ENCODE measurements around the gene BCL2. TPM values are rescaled to one million over a fixed set of nuclear protein-coding genes. Genes with fewer than 3 reads are reported as not detected.
A peak's percentile ranks its signal among the peaks of the same experiment; 100 is the strongest.

BCL2 gene
- total RNA-seq, 2 experiments from 2014 or later: 62.8 to 67.3 TPM

DNA sequence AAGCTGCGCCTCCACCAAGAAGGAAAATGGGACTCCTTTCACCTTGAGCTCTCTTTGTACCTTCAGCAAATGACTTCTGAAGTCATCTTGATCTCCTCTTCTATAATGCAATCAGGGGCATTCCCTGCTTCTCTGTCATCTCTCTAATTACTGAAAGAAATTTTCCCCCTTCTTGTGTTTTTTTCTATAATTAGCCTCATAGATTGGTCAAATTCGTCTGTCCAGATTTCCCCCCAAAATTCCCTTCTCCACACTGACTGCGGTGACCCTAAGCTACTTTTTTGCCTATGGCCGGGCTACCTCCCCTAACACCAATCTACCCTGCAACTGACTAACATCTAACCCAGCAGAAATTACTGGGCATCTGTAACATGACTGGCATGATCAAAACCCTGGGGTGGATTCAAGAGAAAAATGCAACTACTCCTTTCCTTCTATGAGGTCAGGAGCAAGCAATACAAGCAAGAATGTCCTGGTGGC is 168.6 kb downstream of the BCL2 start:
- Mint-ChIP-seq H3K36me3 (peaks cover 43% of the 10 kb centered on the region), H3K9me3 (no peaks in the 10 kb centered on the region), H3K27me3 (no peaks in the 10 kb centered on the region), H3K4me1 (peaks cover 72% of the 10 kb centered on the region), H3K27ac (peak overlapping the region; percentile 72), H3K4me3 (peak overlapping the region; percentile 3)
- DNase-seq: no peak

DNA sequence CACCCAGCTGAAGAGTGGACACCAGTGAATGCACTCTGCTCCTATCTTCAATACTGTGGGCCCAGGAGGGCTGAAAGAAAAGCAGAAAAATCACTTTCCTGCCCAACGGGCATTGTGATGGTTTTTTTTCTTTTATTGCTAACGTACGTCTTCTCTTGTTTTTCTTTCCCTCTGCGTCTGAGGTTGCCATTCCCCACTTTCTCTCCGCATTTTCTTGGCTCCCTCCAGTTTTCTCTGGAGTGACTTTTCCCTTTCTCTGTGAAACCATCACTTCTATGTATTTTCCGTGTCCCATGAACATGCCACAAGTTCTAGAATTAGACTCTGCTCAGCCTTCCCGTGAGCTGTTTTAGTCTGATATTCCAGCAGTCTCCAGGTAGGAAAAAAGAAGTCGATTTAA is 169.2 kb downstream of the BCL2 start:
- no peaks in the 10 kb centered on the region for H3K9me3 Mint-ChIP-seq

DNA sequence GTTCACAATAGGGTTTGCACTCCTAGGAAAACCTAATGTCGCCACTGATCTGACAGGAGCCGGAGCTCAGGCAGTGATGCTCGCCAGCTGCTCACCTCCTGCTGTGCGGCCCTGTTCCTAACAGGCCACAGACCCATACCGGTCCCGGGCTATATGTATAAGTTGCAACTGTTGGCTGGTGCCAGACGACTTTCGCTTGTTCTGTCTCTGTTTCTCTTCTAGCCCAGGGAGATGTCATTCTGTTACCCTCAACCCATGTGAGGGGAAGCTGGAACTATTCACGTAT is 170.3 kb downstream of the BCL2 start:
- H3K27me3 Mint-ChIP-seq: no peaks in the 10 kb centered on the region
- no peak overlapping the region for H3K4me3 Mint-ChIP-seq
- no peak overlapping the region for H3K27ac Mint-ChIP-seq
- DNase-seq: no peak
- H3K9me3 Mint-ChIP-seq: no peaks in the 10 kb centered on the region
- H3K4me1 Mint-ChIP-seq: peaks cover 58% of the 10 kb centered on the region
- peaks cover 28% of the 10 kb centered on the region for H3K36me3 Mint-ChIP-seq

More for the DNA sequence above, 169.2 kb downstream of the BCL2 start:
- Mint-ChIP-seq H3K27me3 (no peaks in the 10 kb centered on the region), H3K4me3 (no peak overlapping the region), H3K36me3 (peaks cover 39% of the 10 kb centered on the region), H3K27ac (peak overlapping the region; percentile 25), H3K4me1 (peaks cover 65% of the 10 kb centered on the region)
- DNase-seq: no peak

DNA sequence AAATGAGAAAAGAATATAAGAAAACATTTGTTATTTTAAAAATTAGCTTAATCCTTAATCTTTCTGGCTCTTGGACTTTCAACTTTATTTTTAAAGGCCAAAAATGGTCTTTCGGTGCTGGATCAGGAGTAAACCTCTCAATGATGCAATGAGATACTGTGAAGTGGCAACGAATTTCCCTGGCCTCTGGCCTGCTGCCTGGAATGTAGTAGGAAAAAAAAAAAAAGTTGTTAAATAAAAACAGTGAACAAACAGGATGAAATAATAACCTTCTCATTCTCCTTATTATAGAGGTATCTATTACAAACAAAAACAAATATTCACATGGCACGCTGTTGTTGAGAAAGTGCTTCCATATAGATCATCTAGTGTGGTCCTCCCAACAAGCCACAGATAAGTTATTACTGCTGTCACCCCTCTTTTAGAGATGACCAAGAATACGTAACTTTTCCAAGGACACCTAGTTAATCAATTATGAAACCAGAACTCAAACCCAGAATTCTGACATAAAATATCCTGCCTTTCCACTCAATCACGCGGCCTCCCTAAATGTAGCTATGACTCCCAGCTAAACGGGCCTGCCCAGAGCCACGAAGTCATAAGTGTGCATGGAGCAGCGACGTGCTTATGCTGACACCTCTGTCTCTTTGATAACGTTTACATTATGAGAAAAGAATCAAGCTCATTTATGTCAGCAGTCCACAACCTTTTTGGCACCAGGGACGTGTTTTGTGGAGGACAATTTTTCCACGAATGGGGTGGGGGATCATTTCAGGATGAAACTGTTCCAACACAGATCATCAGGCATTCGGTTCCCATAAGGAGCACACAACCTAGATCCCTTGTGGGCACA is 170.9 kb downstream of the BCL2 start:
- peaks cover 57% of the 10 kb centered on the region for H3K4me1 Mint-ChIP-seq
- no peak overlapping the region for H3K27ac Mint-ChIP-seq
- no peaks in the 10 kb centered on the region for H3K9me3 Mint-ChIP-seq
- H3K27me3 Mint-ChIP-seq: no peaks in the 10 kb centered on the region
- H3K36me3 Mint-ChIP-seq: peaks cover 24% of the 10 kb centered on the region
- no peak overlapping the region for H3K4me3 Mint-ChIP-seq
- DNase-seq: no peak

DNA sequence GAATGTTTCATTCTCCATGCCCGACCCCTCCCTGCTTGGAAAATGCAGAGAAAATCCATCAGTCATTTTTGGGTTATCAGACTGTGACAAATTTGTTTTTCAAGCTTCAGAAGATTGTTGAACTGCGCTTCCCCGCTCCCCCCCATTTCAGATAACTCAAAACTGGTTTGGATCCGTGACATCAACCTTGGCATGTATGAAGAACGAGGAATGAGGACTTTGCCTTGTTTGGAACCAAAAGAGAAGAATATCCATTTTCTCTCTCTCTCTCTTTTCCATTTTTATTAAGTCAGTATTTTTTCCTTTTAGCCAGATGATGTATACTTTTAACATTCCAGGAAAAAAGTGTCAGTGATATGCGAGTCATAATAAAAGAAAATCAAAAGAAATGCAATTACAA is 171.6 kb downstream of the BCL2 start:
- DNase-seq: no peak
- Mint-ChIP-seq H3K27me3 (no peaks in the 10 kb centered on the region), H3K4me1 (peaks cover 55% of the 10 kb centered on the region), H3K27ac (no peak overlapping the region), H3K9me3 (no peaks in the 10 kb centered on the region), H3K4me3 (no peak overlapping the region), H3K36me3 (peaks cover 23% of the 10 kb centered on the region)

DNA sequence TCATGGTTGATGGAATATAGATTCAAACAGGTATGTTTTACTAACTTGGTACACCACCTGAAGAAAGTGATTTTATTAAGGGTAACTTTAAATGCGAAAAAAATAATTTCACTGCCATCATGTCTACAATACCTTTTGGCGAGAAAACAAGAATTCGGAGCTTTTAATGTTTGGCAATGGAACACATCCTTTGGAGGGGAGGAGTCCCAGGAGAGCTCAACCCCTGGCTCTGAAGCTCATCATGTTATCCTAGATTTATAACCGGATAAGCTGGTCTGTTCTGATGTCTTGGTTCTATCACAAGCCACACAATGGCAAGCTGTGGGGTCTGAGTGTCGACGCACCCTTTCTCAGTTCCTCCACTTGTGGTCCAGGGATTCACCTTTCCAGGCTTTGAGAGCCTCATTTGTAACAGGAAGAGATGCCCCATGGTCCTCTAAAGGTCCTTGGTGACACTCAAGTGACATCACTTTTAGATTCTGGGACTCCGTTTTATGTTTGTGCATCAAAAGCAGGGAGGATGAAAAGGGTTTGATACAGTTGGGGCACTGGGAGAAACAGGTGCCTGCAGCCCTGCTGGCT is 172.7 kb downstream of the BCL2 start:
- Mint-ChIP-seq H3K36me3 (peaks cover 17% of the 10 kb centered on the region), H3K4me1 (peaks cover 51% of the 10 kb centered on the region)
- DNase-seq: no peak

DNA sequence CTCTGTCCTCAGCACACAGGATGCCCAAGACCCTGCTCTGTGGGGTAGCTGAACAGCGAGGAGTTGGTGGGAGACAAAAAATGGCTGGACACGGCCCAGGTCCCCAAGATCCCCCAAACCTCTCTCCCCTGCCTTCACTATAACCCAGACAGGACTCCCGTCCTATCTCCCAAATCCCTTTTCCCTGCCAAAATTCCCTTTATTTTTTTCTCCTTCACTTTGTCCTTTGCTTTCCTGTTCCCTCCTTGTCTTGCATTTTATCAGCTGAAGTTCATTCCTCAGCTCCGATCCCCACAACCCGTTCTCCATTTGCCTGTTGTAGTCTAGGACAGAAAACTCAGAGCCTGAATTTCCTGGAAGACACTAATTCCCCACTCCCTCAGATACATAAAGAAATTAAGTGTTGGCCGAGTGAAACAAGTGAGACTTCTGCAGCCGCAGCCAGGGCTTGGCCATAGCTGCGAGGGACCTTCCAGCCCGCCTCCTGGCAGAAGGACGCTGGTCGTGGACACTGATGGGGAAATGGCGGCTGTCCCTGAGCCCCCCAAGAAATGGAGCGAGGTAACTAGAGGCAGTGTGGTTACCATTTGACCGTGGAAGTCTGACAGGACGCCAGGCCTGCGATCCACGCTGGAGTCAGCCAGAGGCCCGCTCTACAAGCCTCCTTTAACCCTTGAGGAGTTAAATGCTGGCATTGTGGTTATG is 173.6 kb downstream of the BCL2 start:
- H3K36me3 Mint-ChIP-seq: peaks cover 26% of the 10 kb centered on the region
- H3K4me1 Mint-ChIP-seq: peaks cover 47% of the 10 kb centered on the region
- no peak for DNase-seq
- H3K27ac Mint-ChIP-seq: peak overlapping the region; percentile 5
- no peak overlapping the region for H3K4me3 Mint-ChIP-seq
- no peaks in the 10 kb centered on the region for H3K9me3 Mint-ChIP-seq
- H3K27me3 Mint-ChIP-seq: no peaks in the 10 kb centered on the region

More for the DNA sequence above, 172.7 kb downstream of the BCL2 start:
- Mint-ChIP-seq H3K27me3 (no peaks in the 10 kb centered on the region), H3K9me3 (no peaks in the 10 kb centered on the region), H3K4me3 (no peak overlapping the region), H3K27ac (no peak overlapping the region)

DNA sequence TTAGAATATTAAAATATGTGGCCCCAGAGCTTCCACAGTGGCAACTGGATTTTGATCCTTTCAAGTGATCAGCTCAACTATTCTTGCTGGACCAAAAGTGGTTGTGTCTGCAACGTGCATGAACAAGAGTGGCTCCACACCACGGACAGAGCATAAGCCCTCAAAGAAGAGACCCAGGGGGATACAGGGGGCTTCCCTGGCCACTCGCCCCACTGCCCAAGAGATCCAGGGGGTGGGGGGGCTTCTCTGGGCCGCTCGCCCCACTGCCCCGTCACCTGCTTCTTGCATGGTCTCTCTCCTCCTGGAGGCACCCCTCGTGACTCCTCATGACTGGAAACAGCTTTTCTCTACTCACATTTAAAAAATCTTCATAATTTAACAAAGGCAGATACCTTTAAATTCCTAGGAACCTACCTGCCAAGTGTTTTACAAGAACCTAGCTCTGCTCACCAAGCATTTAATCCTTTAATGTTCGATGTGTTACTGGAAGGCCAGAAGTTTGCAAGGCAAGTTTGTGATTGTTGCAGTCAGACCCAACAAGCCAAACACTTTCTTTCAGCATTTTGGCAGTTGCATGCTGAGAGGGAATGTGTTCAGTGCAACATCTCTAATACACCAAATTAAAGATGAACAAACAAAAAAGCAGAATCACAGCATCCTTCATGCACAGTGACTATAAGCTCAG is 174.3 kb downstream of the BCL2 start:
- no peak for DNase-seq
- H3K4me1 Mint-ChIP-seq: peaks cover 41% of the 10 kb centered on the region
- H3K27me3 Mint-ChIP-seq: no peaks in the 10 kb centered on the region
- peaks cover 27% of the 10 kb centered on the region for H3K36me3 Mint-ChIP-seq
- H3K4me3 Mint-ChIP-seq: no peak overlapping the region
- peaks cover 2% of the 10 kb centered on the region for H3K9me3 Mint-ChIP-seq
- no peak overlapping the region for H3K27ac Mint-ChIP-seq

DNA sequence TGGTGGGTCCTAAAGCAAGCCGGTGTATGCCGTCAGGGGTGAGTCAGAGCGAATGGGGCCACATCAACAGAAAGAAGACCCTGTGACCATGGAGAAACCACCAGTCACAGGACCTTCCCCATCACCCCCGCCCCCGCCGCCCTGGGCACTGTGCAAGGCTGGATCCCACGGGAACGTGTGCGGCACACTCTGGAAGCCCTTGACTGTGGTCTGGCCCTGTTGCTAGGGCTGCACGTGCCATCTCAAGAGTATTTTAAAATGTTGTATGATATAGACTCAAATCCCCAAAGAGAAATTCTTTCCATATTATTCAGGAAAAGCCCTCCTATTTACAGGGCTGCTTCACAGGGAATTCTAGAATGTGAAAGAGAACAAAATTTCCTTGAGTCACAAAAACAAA is 174.8 kb downstream of the BCL2 start:
- Mint-ChIP-seq H3K4me1 (peaks cover 42% of the 10 kb centered on the region), H3K27ac (no peak overlapping the region), H3K9me3 (peaks cover 5% of the 10 kb centered on the region), H3K4me3 (no peak overlapping the region), H3K36me3 (peaks cover 30% of the 10 kb centered on the region), H3K27me3 (no peaks in the 10 kb centered on the region)
- DNase-seq: no peak

DNA sequence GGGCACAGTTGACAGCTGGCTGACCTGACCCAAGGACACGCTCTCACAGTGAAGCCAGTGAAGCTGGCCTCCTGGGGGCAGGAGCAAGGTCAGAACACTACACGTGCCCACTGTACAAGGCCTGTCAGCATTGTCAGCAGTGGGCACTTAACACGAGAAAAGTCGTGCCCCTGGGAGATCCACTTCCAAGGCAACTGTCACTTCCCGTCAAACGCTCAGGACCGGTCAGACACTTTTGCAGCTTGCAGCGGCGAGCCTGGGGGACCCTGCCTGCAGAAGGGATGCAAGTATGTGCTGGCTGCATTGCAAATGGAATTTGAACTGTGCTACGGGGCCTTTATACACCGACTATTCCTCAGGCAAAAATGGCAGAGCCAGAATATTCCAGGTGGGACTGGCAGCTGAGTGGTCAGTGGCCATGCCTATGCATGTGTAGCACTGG is 176.2 kb downstream of the BCL2 start:
- H3K27me3 Mint-ChIP-seq: no peaks in the 10 kb centered on the region
- no peak overlapping the region for H3K4me3 Mint-ChIP-seq
- H3K36me3 Mint-ChIP-seq: peaks cover 29% of the 10 kb centered on the region
- H3K27ac Mint-ChIP-seq: no peak overlapping the region
- H3K9me3 Mint-ChIP-seq: peaks cover 6% of the 10 kb centered on the region
- H3K4me1 Mint-ChIP-seq: peaks cover 43% of the 10 kb centered on the region
- no peak for DNase-seq

DNA sequence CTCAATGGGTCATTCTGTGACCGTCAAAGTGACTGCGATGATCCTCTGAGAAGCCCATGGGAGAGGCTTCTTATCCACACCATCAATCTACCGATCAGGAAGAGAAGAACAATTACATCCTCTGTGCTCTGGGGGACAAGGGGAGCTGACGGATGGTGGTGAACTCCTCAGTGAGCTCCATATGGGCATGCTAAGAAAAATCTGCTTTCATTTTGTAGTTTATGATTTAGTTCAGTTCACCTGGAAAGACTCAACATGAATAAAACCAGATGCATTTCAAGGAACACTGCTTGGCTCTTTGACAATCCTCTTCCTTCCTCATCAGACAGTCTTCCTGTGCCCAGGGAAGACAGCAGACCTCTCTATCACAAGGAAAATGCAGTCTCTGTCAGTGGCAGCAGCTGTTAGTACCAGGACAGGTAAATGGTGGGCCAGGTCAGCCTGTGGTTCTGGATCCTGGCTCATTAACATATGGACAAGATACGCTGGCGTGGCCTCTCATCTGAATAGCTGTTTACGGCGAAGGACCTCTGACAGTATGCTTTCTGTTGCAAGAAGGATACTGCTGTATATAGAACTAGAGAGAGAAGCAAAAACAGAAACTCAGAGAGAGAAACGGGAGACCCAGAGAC is 176.9 kb downstream of the BCL2 start:
- Mint-ChIP-seq H3K4me3 (no peak overlapping the region), H3K4me1 (peaks cover 46% of the 10 kb centered on the region), H3K27ac (peak overlapping the region; percentile 7), H3K36me3 (peaks cover 34% of the 10 kb centered on the region), H3K9me3 (peaks cover 6% of the 10 kb centered on the region), H3K27me3 (no peaks in the 10 kb centered on the region)
- no peak for DNase-seq

DNA sequence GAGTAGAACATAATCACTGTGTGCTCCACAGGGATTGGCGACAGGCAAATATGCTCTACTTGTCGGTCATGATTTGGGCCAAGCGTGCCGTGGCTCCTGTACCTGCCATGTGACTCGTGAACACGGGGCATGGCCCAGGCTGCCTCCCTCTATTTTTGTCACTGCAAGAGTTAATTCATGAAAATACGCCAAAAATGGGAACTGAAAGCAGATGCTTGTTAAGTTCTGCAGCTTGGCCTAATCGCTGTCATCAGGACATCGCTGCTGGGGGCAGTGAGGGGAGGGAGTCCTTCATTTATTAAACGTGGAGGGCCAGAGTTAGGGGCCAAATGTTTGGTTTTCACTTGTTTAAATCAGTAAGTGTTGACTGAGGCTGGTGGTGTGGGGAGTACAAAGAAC is 177.8 kb downstream of the BCL2 start:
- H3K27ac Mint-ChIP-seq: peak overlapping the region; percentile 17
- H3K4me1 Mint-ChIP-seq: peaks cover 46% of the 10 kb centered on the region
- no peaks in the 10 kb centered on the region for H3K27me3 Mint-ChIP-seq
- peaks cover 6% of the 10 kb centered on the region for H3K9me3 Mint-ChIP-seq
- peaks cover 40% of the 10 kb centered on the region for H3K36me3 Mint-ChIP-seq
- no peak overlapping the region for H3K4me3 Mint-ChIP-seq
- no peak for DNase-seq

DNA sequence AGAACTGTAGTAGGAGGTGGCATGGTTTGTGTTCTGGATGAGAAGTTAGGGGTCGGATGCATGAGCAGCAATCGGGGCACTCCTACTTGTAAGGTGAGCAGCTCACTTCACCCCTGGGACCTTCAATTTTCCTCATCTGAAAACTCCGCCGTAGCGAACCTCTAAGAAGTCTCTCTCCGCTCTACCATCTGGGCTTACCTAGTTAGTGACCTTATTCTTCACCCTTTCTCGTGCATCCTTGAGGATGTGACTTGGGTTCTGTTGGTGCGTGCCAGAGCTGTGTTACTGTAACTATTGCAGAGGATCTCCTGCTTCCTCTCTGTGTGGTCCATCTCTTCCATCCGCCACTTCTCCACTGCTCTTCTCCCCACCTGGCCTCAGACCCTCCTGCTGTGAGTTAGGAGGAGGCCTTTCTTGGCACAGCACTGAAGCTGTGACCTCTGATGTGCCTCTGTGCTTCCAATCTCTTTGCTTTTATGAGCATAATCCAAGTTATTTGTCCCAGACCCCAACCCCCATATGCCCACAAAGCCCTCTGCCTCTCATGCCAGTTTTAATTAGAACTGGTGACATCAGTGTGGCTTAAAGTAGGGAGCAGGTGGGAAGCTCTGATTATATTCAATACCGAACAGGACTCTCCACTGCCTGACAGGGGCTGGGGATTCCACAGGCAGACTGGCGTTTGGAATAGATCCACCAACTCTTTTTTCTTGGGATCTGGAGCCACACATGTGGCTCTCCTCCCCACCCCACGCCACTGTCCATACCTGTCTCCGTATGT is 178.4 kb downstream of the BCL2 start:
- H3K36me3 Mint-ChIP-seq: peaks cover 40% of the 10 kb centered on the region
- H3K27ac Mint-ChIP-seq: peak overlapping the region; percentile 17
- H3K4me3 Mint-ChIP-seq: no peak overlapping the region
- H3K4me1 Mint-ChIP-seq: peaks cover 49% of the 10 kb centered on the region
- DNase-seq: no peak
- H3K27me3 Mint-ChIP-seq: no peaks in the 10 kb centered on the region
- H3K9me3 Mint-ChIP-seq: peaks cover 6% of the 10 kb centered on the region

DNA sequence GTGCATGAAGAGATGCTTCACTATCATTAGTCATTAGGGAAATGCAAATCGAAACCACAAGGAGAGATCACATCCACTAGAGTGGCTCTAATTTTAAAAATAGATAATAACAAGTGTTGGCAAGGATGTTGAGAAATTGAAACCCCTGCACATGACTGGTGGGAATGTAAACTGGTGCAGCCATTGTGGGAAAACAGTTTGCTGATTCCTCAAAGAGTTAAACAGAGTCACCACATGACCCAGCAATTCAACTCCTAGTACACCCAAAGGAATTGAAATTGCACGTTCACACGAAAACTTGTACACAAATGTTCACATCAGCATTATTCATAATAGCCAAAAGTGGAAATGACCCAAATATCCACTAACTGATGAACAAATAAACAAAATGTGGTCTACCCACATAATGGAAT is 179.5 kb downstream of the BCL2 start:
- Mint-ChIP-seq H3K36me3 (peaks cover 48% of the 10 kb centered on the region), H3K4me1 (peaks cover 60% of the 10 kb centered on the region), H3K4me3 (no peak overlapping the region), H3K9me3 (peaks cover 7% of the 10 kb centered on the region), H3K27me3 (no peaks in the 10 kb centered on the region), H3K27ac (no peak overlapping the region)
- DNase-seq: no peak
